ENCODE measurements around the gene SPATS1. TPM values are rescaled to one million over a fixed set of nuclear protein-coding genes. Genes with fewer than 3 reads are reported as not detected.
A peak's percentile ranks its signal among the peaks of the same experiment; 100 is the strongest.

Gene SPATS1
- total and polyA plus RNA-seq, 2 of the 13 experiments (the other 11 are each of a cell fraction or from before 2014, with no cell fraction given), result not detected

GRCh38 chr6:44339301-44339700 lies 3.1 kb upstream of the SPATS1 start:
- BruUV-seq (replicated peaks), result no TSS peak
- DNase-seq (ENCODE audit: low spot score), result no peak
- Histone ChIP-seq H3K36me3 (replicated peaks in 1 of 2; ENCODE audit: control insufficient read depth in 1 of 2, insufficient read depth in 2 of 2, low read length in 2 of 2) (no peaks in the 10 kb centered on the region), H3K27me3 (ENCODE audit: control insufficient read depth in 1 of 2, insufficient read depth in 2 of 2, low read length in 2 of 2) (peaks cover 0 to 57% of the 10 kb centered on the region in 2 experiments; a peak in 4 of 5 replicates), H3K9ac (ENCODE audit: insufficient read depth, low read depth, low read length) (no peak overlapping the region), H3K79me2 (ENCODE audit: insufficient read depth, low read length) (no peaks in the 10 kb centered on the region), H3K4me3 (replicated peaks in 1 of 3; ENCODE audit: insufficient read depth in 1 of 3, low read depth in 2 of 3, low read length in 3 of 3) (no peak overlapping the region), H2AFZ (ENCODE audit: low read length) (no peak overlapping the region), H3K27ac (ENCODE audit: extremely low read length, insufficient read depth, low read length) (no peak overlapping the region), H3K9me3 (ENCODE audit: low read length) (no peaks in the 10 kb centered on the region), H4K20me1 (ENCODE audit: insufficient read depth, low read length) (no peaks in the 10 kb centered on the region), H3K4me2 (ENCODE audit: low read depth, low read length) (no peak overlapping the region), H3K4me1 (ENCODE audit: insufficient read depth, low read length) (0 out of 2 replicates have a peak, but pooled peaks cover 2% of the 10 kb centered on the region)
- ChIA-PET POLR2A (no interaction called here), CTCF (ENCODE audit: low intra/inter-chr PET ratio, low total read pairs) (interaction anchor here (4.7 kb wide), 1 partner anchor 71 kb away, joined by 65 read pairs; the partner anchor contains the start of gene TMEM151B)
- TF ChIP-seq MAFK (conservative IDR thresholded peaks at IDR 0.05 in 1 of 2, IDR thresholded peaks at IDR 0.05 in 1 of 2; ENCODE audit: low read length in 2 of 2) (0 out of 4 replicates have a peak, but pooled peaks have one; percentile 9 to 13), ZFP37 (CRISPR knock-in tag; IDR thresholded peaks at IDR 0.05; ENCODE audit: borderline replicate concordance) (no peak)
- 43% methylated on average over 5 of the region's 5 CpGs for WGBS (ENCODE audit: low lambda C conversion rate)
- intact Hi-C loops (cut with micrococcal nuclease; ENCODE audit: unreplicated experiment) (loop anchor here (10.0 kb wide), 1 partner anchor 244 kb away; no protein-coding TSS in a partner anchor), in situ Hi-C loops (cut with HindIII; ENCODE audit: extremely low pct_ligation_motif_present, low pct_unique_long_range_greater_than_20kb) (loop anchor here (5.0 kb wide), 1 partner anchor 67 kb away; the partner anchor contains the start of gene TMEM151B)
- ATAC-seq, result no peak
- FAIRE-seq, result no peak

GRCh38 chr6:44339763-44340625 lies 2.5 kb upstream of the SPATS1 start:
- POLR2A ChIA-PET, result no interaction called here
- Histone ChIP-seq H3K4me2 (ENCODE audit: low read depth, low read length) (no peak overlapping the region), H4K20me1 (ENCODE audit: insufficient read depth, low read length) (no peaks in the 10 kb centered on the region), H3K36me3 (replicated peaks in 1 of 2; ENCODE audit: control insufficient read depth in 1 of 2, insufficient read depth in 2 of 2, low read length in 2 of 2) (no peaks in the 10 kb centered on the region), H3K27me3 (ENCODE audit: control insufficient read depth in 1 of 2, insufficient read depth in 2 of 2, low read length in 2 of 2) (peaks cover 0 to 64% of the 10 kb centered on the region in 2 experiments; a peak in 3 of 5 replicates), H3K4me3 (replicated peaks in 1 of 3; ENCODE audit: insufficient read depth in 1 of 3, low read depth in 2 of 3, low read length in 3 of 3) (no peak overlapping the region), H3K9me3 (ENCODE audit: low read length) (no peaks in the 10 kb centered on the region), H2AFZ (ENCODE audit: low read length) (no peak overlapping the region), H3K79me2 (ENCODE audit: insufficient read depth, low read length) (no peaks in the 10 kb centered on the region), H3K4me1 (ENCODE audit: insufficient read depth, low read length) (0 out of 2 replicates have a peak, but pooled peaks cover 6% of the 10 kb centered on the region), H3K27ac (ENCODE audit: extremely low read length, insufficient read depth, low read length) (no peak overlapping the region), H3K9ac (ENCODE audit: insufficient read depth, low read depth, low read length) (no peak overlapping the region)
- FAIRE-seq, result no peak
- WGBS (ENCODE audit: low lambda C conversion rate), result 4% methylated on average over 7 of the region's 7 CpGs
- no peak for TF ChIP-seq MTERF4 (CRISPR knock-in tag; IDR thresholded peaks at IDR 0.05)
- 0 out of 2 replicates have a peak, but pooled peaks have one; percentile 24 for TF ChIP-seq ZNF280B (CRISPR knock-in tag; IDR thresholded peaks at IDR 0.05; ENCODE audit: borderline replicate concordance)
- intact Hi-C loops (cut with micrococcal nuclease; ENCODE audit: unreplicated experiment) (loop anchor here (10.0 kb wide), 1 partner anchor 245 kb away; no protein-coding TSS in a partner anchor), in situ Hi-C loops (cut with HindIII; ENCODE audit: extremely low pct_ligation_motif_present, low pct_unique_long_range_greater_than_20kb) (loop anchor here (5.0 kb wide), 1 partner anchor 68 kb away; the partner anchor contains the start of gene TMEM151B)
- ATAC-seq, result no peak
- BruUV-seq (replicated peaks), result no TSS peak
- CTCF ChIA-PET (ENCODE audit: low intra/inter-chr PET ratio, low total read pairs), result interaction anchor here (4.7 kb wide), 1 partner anchor 71 kb away, joined by 65 read pairs; the partner anchor contains the start of gene TMEM151B
- DNase-seq (ENCODE audit: low spot score), result no peak

Measured in HepG2 (cell line).